Measurements from ENCODE around the gene FHIP1A.
A peak's percentile ranks its signal among the peaks of the same experiment; 100 is the strongest.

Gene FHIP1A

GRCh38 chr4:151418385-151418784 is 9.4 kb downstream of the FHIP1A start:
- DNase-seq, result peak; percentile 73

GRCh38 chr4:151418856-151419255 is 9.9 kb downstream of the FHIP1A start:
- DNase-seq, result peak; percentile 46

GRCh38 chr4:151420250-151420807 is 11.4 kb downstream of the FHIP1A start:
- no peak for DNase-seq

- no peak for DNase-seq
These were observed 13.9 kb downstream of the FHIP1A start for GRCh38 chr4:151422854-151423253.

GRCh38 chr4:151426513-151426912 is 17.5 kb downstream of the FHIP1A start:
- no peak for DNase-seq

GRCh38 chr4:151427266-151427665 is 18.3 kb downstream of the FHIP1A start:
- DNase-seq, result no peak

GRCh38 chr4:151428346-151428745 is 19.4 kb downstream of the FHIP1A start:
- no peak for DNase-seq

- DNase-seq, result no peak
These were observed 21.1 kb downstream of the FHIP1A start for GRCh38 chr4:151429957-151430570.

- DNase-seq, result no peak
These were observed 21.9 kb downstream of the FHIP1A start for GRCh38 chr4:151430740-151431457.

- DNase-seq, result no peak
These were observed 22.8 kb downstream of the FHIP1A start for GRCh38 chr4:151431728-151432127.

- no peak for DNase-seq
These were observed 23.7 kb downstream of the FHIP1A start for GRCh38 chr4:151432654-151433053.

GRCh38 chr4:151434183-151434860 is 25.3 kb downstream of the FHIP1A start:
- peak; percentile 74 for DNase-seq

GRCh38 chr4:151436093-151436518 is 27.1 kb downstream of the FHIP1A start:
- DNase-seq, result peak; percentile 37

GRCh38 chr4:151437505-151437904 is 28.5 kb downstream of the FHIP1A start:
- no peak for DNase-seq

GRCh38 chr4:151438154-151438553 is 29.2 kb downstream of the FHIP1A start:
- DNase-seq, result no peak

- no peak for DNase-seq
These were observed 30.3 kb downstream of the FHIP1A start for GRCh38 chr4:151439320-151439719.

- no peak for DNase-seq
These were observed 33.0 kb downstream of the FHIP1A start for GRCh38 chr4:151442002-151442401.

GRCh38 chr4:151443247-151443646 is 34.3 kb downstream of the FHIP1A start:
- DNase-seq, result no peak

GRCh38 chr4:151443752-151444151 is 34.8 kb downstream of the FHIP1A start:
- DNase-seq, result no peak

GRCh38 chr4:151446208-151446607 is 37.2 kb downstream of the FHIP1A start:
- no peak for DNase-seq

- DNase-seq, result no peak
These were observed 45.5 kb downstream of the FHIP1A start for GRCh38 chr4:151454513-151454912.

GRCh38 chr4:151455212-151455611 is 46.2 kb downstream of the FHIP1A start:
- no peak for DNase-seq

GRCh38 chr4:151458148-151458547 is 49.2 kb downstream of the FHIP1A start:
- DNase-seq, result no peak
